HG03139 (cell line): ENCODE data around the gene ZNF175.
A peak's percentile ranks its signal among the peaks of the same experiment; 100 is the strongest.

Experiments used
- ATAC-seq: cut with Tn5 transposase; IDR thresholded peaks from one replicate; pipeline ENCODE4 v1.9.1; 2021; ENCODE audit not compliant: unreplicated experiment

ZNF175 gene

DNA sequence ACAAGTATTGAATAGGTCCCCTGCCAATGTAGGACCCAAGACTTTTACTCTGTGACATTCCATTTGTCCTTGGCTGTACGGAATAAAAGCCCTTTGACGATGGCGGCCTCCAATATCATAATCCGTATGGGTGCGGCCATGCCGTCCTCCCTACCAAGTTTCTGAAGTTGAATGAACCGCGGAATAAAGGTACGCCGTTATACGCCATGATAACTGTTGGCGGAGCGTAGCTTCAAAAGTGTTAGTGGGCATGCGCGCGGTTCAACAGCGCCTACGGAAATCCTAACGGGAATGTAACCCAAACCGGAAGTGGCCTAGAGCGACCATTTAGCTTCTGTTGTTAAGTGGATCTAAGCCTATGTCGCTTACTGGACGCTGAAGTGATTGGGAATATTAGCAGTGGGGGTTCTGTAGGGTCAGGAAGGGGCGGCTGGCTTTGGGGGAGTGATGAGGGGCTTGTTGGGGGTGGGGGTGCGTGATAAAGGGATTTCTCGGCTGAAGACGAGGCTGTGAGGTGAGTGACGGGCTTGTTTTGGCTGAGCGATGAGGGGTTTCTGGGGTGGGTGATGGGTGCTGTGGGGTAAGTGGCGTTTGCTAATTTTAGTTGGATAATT is at the start of gene ZNF175:
Gene ZNF175 (plus strand): TSS at position 322 of the 614 bp plus-strand sequence. CDS start 2,047 bp downstream, outside the sequence.
- peak; percentile 84 for ATAC-seq

DNA sequence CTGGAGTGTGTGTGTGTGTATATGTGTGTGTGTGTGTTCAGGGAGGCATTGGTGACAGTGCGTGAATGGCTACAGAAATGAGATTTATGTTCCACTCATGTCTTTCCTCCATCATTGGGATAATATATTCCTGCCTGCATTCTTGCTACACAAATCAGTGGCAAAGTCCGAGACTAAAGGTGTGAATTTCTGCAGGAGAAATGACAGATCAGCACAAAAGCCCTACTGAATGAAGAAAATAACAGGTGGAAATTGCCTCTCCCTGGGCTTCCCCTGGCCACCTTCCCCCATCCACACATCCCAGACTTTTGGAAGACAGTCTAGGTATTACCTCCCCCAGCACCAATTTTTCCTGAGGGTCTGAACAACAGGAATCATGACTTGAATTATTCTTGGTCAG is 49.7 kb upstream of the ZNF175 start:
- no peak for ATAC-seq

DNA sequence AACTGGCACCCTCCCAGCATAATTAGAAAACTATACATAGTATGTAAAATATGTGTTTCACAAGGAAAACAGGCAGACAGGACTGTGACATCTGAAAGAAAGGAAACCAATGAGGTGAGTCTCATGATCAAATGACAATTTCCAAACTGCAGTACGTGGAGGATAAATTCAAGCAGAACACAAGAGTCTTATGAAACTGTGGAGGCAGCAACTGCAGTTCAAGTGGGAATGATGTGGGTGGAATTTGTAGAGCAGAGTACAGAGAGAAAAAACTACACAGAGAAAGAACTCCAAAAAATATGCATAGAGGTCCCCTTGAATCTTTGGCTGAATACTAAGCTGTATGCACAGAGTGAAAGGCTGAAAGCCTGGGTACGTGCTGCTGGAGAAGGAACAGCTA is 49.3 kb upstream of the ZNF175 start:
- no peak for ATAC-seq

DNA sequence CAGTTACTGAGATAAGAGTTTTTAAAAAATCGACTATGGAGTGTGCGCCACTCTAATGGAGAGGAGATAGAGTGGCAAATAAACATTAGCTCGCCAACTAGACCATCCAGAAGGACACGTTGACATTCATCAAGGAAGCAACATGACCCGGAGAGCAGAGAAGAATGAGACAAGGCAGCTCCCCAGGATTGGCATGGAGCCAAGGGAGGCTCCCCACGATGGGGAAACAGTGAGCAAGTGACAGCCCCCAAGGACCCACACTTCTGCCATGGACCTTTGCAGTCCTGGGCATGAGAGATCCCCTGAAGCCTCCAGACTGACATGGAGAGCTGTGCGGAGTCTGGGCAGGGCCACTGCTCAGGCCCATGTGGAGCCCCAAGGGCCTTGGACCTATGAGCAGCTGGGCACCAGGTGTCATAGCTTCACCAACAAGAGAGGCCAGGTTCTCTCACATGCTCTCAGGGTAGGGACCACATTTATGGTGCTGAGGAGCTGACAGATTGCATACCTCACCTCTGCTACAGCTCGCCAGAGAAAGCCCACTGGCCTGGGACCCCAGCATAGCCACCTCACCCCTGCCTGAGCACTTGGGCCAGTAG is 46.3 kb upstream of the ZNF175 start:
- ATAC-seq, result no peak

DNA sequence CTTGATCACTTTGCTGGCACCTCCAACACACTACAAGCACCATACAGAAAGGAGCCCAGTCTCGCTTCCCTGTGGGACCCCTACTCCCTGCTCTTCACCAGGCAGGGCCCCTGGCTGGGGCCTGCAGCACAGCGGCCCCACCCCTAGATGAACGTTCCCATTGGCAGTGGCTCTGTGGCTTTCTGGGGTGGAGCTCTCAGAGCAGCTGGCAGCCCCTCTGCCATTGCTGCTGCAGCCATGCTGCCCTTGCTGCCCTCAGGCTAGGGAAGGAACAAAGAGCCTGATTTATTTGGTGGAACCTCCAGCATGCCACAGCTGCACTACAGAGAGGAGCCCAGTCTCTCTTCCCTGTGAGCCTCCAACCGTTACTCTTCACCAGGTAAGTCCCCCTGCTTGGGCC is 45.4 kb upstream of the ZNF175 start:
- ATAC-seq, result no peak

DNA sequence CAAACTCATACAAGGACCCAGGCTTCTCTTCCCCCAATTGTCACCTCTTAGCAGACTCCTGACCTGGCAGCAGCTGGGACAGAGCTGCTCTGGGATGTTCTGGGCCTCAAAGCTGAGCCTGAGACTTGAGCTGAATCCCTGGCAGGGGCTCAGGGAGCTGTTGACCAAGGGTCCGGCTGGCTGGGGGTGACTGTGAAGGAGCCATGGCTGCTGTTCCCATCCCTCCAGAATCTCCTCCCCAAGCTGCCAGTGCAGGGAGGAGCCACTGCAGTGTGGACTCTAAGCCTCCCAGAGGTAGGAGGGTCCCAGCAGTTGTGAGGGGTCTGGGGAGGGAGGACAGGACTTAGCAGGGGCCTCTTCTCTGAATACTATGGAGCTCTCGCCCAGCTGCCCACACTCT is 41.8 kb upstream of the ZNF175 start:
- ATAC-seq, result no peak

DNA sequence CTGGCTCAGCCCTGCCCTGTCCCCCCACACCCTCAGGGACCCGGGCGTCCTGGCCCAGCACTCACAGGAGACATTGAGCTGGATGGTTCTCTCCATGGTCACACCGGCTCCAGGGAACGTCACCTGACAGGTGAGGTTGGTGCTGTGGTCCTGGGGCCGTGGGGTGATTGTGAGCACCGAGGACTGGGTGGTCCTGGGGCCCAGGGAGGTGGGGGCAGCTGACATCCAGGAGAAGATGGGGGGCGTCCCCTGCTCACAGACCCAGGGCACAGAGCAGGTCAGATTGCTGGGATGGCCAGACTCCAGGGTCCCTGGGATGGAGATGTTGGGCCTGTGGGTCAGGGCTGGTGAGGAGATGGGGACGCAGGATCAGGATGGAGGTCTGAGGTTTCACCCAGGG is 40.5 kb upstream of the ZNF175 start:
- ATAC-seq, result no peak

DNA sequence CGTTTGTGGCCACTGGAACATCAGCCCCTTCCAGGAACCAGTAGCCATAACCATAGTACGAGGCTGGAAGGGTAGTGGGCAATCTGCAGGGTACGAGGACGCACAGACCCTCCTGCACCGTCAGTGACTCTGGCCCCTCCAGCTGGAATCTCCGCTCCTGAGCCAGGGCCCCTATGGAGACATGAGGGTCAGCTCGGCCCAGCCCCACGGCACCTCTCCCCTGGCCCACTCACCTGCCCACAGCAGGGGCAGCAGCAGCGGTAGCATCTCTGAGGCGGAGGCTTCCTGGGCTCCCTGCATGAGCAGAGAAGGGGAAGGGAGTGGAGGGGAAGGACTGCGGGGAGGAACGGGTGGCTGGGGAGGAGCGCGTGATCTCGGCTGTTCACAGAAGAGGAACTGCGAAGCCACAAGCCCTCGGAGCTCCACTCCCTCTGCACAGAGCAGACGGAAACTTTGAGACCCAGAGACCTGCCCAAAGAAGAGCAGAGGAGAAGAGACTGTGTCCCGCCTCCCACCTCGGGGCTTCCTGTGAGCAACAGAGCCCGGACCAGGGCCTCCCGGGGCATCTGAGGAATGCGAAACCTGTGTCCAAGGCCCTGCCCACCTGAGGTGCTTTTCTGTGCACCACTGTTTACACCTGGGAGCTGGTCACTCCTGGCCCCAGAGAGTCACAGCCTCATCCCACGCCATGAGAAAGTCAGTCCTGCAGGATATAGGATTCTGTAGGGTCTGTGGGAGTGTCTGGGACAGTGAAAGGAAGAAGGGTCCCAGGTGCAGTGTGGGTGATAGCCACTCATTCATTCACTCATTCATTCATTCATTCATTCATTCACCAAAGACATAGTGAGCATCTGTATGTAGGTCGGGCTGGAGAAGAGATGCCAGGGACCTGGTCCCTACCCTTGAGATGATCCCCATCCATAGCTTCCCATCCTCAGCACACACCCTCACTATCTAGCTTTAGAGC is 39.5 kb upstream of the ZNF175 start, which contains the start of gene SIGLEC6:
Gene SIGLEC6 (minus strand): TSS at position 322 of the 967 bp plus-strand sequence. CDS start 22 bp downstream, at position 300.
- ATAC-seq, result peak; percentile 56

DNA sequence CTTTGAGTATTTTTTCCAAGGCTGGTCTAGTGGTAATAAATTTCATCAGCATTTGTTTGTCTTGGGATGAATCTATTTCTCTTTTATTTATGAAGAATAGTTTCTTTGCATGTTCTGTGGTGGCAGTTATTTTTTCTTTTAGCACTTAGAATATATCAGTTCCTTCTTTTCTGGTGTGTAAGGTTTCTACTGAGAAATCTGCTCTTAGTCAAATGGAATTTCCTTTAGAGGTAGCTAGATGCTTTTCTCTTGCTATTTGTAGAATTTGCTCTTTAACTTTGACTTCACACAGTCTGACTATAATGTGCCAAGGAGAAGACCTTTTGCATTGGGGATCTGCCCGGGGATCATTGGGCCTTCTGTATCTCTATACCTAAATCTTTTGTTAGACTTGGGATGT is 35.5 kb upstream of the ZNF175 start:
- no peak for ATAC-seq

DNA sequence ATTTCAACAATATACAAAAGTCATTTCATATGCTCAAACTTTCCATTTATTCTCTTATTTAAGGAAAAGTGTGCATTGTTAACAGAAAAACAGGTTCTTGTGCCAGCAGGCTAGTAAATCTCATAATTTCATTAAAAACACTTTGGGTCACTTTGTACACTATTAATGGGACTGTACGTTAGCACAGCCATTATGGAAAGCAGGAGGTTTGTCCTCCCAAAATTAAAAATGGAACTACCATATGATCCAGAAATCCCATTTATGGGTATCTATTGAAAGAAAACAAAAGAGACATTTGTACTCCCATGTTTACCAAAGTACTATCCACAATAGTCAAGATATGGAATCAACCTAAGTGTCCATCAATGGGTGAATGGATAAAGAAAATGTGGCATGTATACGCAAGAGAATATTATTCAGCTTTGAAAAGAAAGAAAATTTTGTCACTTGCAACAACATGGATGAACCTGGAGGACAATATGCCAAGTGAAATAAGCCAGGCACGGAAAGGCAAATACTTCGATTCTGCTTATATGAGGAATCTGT is 31.2 kb upstream of the ZNF175 start:
- ATAC-seq, result no peak

DNA sequence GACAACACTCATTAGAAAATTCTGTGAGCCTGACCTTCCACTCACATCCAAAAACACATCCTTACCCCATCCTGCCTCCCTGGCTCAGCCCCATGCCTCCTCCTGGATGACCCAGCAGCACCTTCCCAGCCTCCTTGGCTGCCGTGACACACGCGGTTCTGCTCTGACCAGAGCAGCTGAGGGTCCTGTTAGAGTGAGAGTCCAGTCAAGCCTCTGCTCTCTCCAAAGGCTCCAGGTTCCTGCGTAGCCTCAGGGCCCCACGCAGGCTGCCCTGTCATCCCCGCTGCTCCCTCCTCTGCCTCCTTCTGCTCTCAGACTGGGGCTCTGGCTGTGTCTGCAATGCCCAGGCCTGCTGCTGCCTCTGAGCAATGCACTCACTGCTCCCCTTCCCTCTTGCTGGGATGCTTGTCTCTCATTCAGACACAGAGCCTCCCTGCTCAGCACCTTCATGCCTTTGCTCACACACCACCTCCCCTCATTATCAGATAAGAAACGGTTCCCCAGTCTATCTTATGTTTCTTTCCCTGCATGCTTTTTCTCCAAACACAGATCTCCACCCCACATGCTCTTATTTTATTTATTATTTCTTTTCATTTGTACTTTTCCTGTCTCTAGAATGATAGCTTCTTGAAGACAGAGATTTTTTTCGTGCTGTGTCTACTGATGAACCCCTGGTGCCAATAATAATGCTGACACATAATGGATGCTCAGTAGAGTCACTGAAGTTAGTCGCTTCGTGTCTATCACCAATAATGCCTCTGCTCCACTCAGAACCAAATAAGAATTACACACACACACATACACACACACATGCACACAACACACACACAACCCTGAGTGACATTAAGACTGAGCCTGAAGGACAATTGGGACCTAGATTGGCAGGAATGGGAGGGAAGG is 29.4 kb upstream of the ZNF175 start:
- ATAC-seq, result no peak

DNA sequence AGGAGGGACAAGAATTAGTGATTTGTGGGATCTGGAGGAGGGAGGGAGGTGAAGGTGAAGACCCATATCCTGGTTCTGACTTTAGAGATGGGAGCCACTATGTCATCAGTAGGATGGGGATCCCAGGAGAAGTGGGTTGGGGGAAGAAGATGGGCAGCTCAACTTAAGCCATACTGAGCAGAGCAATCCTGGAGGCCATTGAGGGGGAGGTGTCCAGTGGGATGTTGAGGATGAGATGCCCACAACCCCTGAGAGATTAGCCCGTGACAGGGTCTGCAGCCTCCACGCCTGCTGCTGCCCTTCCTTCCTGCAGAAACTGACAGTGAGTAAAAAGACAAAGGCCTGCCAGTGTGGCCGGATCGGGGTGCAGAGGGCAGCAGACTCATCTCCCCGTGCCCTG is 28.4 kb upstream of the ZNF175 start:
- ATAC-seq, result no peak

DNA sequence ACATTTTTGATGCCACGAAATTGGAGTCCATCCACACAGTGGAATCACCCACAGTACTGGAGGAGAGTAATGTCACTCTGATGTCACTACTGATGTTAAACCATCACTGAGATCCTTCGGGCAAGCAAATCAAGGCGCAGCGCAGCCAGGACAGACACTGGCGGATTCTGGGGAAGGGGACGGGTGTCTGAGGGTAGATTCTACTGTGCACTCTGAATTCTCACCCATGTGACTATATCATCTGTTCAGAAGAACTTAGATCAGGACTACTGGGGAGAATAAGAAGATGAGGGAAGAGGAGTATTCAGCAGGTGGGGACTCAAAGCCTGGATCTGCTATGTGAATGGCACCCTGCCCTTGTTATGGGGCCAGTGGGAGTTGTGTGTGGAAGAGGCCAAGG is 27.0 kb upstream of the ZNF175 start:
- no peak for ATAC-seq

DNA sequence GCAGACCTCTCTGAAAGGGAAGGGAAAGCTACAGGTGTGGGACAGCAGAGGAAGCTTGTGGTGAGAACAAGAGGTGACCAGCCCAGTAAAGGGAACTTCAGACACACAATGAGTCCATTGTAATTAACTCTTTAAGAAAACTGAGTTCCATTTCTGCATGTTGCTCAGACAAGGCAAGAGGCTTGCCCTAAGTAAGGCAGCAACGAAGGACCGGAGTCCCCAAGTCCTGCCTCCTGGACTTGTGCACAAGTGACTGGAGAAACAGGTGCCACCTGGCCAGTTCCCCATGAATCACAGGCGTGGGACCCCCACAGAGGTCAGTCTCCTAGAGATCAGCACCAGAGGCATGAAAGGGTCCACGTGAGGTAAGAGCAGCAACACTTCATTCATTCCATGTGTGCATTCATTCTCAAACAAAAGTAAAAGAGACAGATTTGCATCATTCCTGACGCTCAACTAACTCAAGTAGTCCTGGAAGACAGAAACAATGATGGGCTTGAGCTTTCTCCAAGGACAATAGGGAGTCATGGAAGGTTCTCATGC is 24.9 kb upstream of the ZNF175 start:
- no peak for ATAC-seq

DNA sequence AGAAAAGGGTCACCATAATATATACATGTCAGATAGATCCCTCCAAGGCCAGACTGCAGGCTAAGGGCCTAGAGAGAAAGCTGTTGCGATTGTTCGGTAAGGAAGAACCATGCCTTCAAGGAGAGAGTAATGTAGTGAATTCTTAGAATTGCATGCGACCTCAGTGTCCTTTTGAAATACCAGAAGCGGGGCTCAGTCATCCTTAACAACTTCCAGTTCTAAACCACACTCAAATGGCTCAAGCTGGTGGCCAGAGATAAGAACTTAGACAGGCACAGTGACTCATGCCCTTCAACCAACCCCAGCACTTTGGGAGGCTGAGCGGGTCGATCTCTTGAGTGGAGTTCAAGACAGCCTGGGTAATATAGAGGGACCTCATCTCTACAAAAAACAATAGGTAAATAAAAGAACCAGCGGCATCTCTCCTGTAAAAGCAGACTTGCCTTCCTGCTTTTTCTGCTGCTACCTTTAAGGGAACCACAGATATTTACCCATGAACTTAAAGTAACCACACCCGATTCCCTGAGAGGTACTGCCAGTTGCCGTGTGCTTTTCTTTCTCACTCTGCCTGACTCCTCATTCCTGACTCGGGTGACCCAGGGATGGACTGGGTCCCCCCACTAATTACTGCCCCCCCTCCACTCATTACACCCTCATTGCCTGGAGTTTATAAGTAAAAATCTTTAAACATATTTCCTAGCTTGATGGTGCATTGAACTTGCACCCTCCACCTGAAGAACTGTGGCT is 24.3 kb upstream of the ZNF175 start:
- no peak for ATAC-seq

DNA sequence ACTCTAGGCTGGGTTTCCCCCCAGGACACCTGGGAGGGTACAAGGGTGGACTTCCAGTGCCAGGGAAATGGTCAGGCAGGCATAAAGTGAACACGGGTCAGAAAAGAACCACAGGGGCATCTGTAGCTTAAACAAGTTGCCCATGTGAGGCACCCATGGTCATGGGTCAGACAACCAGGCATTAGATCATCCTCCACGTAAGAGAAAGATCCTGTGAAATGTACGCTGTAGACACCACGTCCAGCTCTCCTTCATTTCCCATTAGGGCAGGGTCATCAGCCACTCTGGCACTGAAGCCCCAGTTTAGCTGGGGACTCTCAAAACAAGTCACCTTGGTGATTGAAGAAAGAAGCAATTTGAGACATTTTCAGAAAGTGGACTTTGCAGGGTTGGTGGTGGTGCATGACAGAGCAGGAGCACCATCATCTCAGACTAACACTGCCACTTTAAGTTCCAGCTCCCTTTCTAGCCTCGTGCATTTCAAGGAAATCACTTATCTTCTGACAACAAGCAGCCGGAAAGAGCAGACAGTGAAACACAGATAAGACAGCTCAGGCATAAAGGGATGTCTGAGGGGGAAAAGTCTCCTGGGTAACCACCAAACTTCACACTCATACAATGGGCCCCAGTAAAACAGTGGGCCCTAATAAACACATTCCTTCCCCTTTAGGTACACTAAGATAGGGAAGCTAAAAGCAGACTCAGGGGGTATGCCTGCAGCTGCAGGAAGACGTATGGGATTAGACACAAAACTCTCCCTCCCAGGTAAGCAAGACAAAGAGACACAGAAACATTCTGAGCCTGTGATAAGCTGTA is 23.5 kb upstream of the ZNF175 start:
- ATAC-seq, result no peak

DNA sequence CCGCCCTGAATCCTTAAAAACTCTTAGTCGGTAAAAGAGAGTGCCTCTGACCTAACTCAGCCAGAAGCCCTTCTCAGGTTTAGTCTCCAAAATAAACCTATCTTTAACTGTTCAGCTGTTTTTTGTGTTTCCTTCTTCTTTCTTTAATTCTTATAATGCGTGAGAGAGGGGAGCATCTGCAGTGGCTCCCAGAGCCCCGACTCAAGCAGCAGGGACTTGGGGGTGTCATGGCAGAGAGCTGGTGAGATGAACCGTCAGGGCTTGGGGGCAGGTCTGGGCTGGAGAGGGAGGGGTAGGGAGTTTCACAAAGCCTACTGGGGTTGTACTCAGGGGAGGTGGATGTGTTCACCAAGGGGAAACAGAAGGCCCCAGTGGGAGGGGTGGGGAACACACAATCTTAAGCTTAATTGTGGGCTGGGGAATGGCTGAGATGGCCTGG is 22.9 kb upstream of the ZNF175 start:
- no peak for ATAC-seq

DNA sequence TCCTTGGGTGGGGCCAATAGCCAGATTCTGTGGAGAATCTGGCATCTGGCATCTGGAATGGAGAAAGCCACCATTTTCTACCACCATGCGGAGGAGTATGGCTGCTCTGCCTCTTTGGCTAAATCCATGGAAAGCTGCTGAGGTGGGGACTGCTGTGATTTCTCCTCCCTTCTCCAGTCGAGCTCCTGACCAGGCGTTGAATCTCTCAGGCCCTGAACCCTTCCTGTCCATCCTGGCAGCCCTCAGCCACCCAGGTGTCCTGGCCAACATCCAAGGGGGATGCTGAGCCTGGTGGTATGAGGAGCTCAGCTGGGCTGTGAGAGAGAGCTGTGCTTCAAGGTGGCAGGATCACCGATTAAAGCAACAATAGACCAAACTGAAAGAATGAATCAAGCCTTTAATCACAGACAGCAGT is 22.2 kb upstream of the ZNF175 start:
- no peak for ATAC-seq
